HG03135 (cell line): ENCODE results near the gene SERPINH1.
"Not testable (repeated sequence)": the region's sequence is repeated elsewhere in the genome, so short reads cannot be mapped to it uniquely, and the experiment has no call there.

Source experiments
- ATAC-seq: cut with Tn5 transposase; IDR thresholded peaks from one replicate; pipeline ENCODE4 v1.9.1; 2021; ENCODE audit warnings: mild to moderate bottlenecking, moderate library complexity; ENCODE audit not compliant: unreplicated experiment

The SERPINH1 gene

DNA sequence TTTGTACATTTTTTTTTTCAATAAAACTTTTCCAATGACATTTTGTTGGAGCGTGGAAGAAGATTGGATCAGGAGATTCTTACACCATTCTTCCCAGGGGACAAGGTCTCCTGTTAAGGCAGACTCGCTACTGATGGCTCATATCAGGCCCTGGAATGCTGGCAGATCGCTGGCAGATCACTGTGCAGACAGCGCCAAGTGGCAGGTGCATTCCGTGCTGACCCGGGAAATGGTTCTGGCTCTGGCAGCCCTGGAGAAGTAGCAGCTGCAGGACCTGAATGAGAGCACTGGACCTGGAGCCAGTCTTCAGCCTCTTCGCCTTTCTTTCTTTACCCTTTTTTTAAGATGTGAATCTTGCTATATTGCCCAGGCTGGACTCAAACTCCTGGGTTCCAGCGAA is 10.7 kb downstream of the SERPINH1 start:
- no peak for ATAC-seq

DNA sequence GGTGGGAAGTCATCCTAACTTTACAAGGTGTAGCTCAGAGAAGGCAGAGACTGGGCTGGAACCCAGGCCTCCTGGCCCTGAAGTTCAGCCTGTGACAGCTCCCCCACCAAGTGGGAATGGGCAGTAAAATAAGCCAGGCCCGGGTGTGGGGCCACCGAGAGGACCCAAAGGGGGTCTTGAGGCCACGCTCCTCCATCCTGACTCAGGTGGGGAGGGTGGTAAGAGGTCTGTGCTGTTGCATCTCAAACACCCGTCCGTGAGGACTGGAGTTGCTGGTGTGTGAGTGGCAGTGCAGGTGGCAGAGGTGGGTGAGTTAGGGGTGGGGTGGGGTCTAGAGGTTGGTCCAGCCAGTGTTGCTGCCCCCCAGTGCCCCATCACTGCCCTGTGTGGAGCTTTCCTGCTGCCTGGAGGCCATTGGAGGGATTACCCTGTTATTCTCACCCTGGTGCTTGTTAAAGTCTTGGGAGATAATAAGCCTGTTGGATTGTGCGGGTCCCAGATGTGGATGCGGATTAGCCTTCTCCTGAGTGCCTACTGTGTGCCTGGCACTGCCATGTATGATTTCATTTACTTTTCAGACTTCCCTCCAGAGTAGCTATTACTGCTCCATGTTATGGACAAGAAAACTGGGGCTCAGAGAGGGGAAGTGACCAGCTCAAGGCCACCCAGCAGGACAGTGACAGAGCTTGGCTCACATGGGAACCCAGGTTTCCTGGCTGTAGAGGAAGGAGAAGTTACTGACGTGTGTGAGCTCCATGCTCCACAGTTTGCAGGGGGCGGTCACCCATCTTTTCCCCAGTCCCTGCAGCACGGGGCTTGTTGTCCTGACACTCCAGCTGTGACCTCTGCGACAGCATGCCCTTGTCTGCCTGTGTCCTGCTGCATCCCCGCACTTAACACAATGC is 12.9 kb downstream of the SERPINH1 start:
- ATAC-seq: no peak

DNA sequence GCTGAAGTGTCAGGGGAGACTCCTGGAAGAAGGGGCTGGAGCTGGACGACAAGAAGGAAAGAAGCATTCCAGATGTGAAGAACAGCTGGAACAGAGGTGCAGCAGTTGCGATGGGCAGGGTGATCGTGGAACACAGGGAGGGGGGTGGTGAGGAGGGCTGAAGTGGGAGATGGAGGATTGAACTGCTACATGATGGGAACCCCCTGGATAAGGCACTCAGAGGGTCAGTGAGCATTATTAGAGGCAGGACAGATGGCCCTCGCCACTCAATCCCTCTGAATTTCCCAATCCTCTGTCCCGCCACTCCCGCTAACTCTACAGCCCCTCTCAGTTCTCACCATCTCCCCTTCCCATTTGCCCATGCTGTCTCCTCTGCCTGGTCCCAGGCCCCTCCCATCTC is 14.0 kb downstream of the SERPINH1 start:
- no peak for ATAC-seq

DNA sequence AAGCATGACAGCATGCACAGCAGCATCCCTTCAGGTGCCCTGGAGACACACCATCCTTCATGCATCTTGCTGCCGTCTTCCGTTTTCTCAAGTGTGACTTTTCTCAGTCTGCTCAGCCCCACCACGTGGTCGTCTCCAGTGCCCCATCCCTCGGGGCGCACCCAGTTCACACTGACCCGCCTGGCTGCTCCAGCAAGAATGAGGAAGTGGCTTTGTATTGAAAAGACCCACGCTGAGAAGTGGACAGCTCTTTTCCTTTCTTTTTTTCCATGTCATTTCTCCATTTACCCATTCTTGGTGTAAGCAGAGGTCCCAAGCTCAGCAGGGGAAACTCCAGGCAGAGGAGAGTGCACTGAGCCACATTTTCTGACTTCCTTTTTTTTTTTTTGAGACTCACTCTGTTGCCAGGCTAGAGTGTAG is 14.5 kb downstream of the SERPINH1 start:
- no peak for ATAC-seq

DNA sequence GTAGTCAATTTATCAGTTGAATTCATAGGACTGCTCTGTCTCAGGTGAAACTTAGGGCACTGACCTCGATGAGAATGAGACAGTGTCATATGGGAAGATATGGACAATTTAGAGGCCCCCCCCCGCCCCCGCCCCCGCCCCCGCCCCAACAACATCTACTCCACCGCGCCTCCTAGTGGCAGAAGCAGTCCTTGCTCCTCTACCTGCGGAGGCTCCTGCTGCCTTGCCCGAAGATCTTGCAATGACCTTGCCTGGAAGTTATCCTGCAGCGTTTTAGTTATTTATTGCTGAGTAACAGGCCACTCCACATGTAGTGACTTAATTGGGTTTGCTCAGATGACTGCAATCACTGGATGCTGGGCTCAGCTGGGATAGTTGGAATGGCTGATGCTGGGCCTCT is 15.2 kb downstream of the SERPINH1 start:
- ATAC-seq: no peak

DNA sequence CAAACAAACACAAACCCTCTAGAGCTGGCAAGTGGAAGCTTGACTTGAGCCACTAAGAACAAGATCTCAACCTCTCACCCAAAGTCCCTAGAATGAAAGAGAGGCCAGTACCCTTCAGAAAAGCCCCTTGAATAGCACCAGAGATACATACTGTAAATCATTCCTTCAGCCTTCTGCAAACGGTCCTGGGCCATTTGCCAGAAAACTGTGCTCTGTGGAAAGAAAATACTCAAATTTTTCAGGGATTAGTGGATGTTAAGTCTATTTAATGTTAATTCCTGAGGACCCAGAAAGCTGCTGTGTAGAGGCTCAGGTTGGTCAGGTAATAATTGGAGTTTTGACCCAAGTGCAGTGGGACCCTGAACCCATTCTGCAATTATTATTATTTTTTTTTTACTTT is 16.9 kb downstream of the SERPINH1 start:
- no peak for ATAC-seq

DNA sequence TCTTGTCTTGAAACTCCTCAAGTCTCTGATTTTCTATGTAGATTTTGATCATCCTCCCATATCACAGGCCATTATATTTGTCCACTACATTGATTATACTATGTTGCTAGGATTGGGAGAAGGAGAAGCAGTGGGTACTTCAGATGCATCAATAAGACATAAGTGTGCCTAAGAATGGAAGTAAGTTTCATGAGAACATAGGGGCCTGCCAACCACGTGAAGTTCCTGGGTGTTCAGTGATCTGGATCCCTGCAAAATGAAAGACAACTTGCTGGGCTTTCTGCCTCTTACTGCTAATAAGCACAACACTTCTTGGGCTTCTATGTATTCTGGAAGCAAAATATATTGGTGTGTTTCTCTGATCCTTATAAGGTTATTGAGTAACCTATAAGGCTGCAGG is 17.8 kb downstream of the SERPINH1 start:
- no peak for ATAC-seq

DNA sequence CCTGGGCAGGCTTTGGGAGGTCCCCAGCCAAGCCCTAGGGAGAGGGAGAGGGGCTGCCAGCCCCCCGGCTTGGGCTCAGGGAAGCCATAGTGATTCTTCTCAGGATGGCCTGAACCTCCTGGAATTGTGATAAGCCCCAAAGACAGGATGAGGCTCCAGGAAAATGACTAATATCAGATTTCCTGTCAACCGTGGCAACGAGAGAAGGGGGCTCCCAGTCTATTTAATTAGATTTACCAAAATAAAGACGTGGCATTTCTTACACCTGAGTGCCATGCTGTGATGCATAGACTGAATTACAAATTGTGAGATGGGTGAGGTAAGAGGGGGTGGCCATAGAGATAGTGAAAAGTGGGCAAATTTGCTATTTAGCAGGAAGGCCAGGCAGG is 20.4 kb downstream of the SERPINH1 start:
- no peak for ATAC-seq

DNA sequence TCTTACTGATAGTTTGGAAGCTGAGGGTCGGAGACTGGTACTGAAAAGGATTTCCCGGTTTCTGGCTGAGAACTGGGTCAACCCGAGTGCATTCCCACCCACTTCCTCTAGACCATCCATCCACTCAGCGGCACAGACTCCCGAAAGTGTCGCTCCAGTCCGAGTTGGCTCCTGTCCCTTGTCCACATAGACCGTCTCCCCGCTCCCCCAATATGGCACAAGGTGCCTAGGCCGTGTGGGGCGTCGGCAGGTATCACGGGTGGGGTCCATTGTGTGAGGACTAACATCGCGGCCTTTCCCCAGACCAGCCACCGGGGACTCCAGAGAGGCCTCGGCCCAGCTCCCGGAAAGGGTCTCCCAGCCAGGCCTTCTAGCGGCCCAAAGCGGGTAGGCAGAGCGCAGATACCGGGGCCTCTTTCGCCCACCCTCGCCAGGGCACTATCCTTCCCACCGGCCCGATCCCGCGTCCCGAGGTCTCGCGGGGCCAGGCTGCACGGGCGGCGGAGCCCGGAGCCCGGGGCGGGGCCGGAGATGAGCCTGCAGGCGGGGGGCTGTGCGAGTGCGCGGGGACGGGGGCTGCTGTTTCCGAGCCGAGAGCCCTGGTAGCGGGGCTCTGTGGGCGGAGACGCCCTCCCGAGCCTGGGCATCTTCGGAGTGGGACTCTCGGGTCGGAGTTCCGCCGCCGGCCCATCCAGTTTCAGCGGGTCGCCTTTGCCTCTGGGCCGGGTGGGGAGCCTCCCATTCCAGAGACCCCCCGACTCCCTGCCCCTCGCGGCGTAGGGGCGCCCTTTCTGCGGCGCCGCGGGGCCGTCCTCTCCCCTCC is 21.1 kb downstream of the SERPINH1 start:
- no peak for ATAC-seq

DNA sequence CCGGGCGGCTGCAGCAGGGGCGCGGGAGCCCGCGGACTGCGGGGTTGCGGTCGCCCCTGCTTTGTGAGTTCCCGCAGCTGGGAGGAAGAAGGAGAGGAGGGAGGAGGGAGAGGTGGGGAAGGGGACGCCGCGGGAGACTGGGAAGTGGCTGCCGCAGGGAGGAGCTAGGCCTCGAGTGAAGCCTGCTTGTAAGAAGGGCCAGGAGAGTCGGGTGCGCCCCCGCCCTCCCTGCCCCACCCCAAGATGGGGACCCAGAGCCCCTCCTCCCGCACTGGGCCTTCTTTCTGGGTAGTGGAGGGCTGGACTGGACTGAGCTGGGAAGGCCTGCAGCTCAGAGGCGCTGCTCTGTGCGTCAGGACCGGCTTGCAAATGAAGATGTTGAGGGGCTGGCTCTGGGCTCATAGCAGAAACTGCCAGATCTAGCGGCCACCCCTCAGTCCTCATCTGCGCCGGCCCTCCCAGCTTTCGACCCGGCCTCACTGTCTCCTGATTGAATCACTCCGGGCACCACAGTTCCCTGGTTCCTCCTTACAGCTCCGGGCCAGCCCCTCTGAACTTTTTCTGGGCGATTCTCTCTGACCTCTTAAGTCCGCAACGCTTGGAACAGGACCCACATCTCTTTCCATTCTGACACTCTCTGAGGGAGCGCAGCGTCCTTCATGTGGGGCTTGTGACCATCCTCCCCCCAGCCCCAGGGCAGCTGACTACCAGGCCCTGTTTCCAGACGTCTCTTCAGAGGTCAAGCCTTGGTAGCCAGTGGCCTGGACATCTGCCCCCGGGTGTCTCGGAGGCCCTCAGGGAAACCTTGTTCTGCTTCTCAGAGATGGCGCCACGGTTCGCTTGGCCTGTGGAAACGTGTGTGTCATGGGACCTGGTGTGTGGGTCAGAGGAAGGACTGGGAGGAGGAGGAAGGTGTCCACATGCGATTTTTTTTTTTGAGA is 21.9 kb downstream of the SERPINH1 start:
- no peak for ATAC-seq

DNA sequence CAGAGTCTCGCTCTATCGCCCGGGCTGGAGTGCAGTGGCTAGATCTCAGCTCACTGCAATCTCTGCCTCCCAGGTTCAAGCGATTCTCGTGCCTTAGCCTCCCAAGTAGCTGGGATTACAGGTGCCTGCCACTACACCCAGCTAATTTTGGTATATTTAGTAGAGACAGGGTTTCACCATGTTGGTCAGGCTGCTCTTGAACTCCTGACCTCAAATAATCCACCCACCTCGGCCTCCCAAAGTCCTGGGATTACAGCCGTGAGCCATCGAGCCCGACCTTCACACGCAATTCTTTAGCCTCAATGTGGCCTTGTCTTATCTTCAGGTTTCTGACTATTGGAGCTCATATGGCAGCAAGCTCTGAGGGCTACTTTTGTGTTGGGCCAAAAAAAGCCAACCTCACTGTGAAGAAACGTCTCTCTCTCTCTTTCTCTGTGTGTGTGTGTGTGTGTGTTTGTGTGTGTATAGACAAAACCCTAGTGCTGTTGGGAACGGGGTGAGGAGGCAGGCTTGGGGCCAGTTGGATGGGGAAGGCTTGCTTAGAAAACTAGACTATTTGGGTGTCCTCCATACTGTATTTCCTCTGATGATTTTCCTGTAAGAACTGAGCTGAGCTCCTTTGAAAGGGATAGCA is 22.7 kb downstream of the SERPINH1 start:
- not testable (repeated sequence) for ATAC-seq

DNA sequence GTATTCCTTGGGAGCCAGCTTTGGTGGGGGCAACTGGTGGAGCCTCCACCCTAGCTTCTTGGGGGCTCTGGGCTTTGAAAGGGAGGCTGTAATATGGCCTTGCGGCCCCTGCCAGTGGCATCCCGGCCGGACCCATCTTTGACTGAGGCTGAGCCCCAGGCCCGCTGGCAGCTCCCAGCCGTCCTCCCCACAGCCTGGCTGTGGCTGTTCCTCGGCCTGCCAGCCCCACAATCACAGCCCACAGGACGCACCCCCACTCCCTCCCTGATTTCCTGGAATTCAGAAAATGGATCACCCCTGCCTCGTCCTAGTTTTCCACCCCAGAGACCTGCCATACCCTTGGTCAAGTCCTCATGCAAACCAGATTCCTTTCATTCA is 23.2 kb downstream of the SERPINH1 start:
- no peak for ATAC-seq

DNA sequence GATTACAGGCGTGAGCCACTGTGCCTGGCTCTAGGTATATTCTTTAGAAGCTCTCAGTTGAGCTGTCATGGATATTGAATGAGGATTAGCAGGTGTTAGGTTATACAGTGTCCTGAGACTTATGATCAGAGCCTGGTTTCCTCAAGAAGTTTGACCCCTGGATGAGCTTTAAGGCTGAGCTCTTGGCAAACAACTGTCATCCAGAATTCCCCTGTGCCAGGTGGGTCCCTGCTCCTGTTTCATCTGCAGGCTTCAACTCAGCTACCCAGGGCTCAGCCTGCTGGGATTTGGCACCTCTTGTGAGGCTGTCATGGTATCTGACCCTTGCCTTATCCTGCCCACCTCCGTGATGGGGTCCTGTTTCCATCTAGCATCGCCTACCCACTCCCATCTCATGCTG is 24.3 kb downstream of the SERPINH1 start:
- ATAC-seq: no peak

DNA sequence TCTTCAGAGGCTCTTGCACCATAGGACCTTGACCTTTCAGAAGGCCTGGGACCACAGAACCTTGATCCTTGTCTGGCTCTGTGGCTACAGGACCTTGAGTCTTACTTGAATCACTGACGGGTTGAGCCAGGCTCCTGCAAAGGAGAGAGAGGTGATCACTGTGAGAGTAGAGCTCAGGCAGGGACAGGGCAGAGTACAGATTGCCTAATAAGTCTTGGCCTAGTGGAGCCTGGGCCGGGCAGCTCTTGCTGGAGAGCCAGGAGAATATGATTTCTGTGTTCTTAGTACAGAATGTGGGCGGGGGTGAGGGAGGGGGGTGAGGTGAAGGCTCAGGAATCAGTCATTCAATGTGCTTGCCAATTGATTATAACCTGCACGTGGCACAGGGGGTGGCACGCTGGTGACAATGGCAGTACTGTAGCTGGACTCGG is 26.0 kb downstream of the SERPINH1 start:
- ATAC-seq: no peak

DNA sequence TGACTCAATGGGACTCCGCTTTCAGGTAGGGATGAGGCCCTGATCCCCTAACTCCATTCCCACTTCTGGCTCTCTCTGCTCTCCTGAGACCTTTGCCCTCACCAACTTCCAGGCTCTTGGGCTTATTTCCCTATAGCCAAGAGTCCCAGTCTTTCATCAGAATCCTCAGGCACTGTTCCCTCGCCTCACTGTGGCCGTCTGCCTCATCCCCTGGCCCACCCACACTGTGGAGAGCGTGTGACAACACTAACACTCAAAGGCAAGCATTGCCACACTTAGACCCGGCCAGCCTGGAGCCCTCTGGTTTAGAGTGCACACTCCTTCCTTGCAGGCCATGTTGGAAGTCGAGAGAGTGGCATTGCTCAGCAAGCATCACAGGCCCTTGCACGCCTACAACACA is 27.0 kb downstream of the SERPINH1 start:
- no peak for ATAC-seq

DNA sequence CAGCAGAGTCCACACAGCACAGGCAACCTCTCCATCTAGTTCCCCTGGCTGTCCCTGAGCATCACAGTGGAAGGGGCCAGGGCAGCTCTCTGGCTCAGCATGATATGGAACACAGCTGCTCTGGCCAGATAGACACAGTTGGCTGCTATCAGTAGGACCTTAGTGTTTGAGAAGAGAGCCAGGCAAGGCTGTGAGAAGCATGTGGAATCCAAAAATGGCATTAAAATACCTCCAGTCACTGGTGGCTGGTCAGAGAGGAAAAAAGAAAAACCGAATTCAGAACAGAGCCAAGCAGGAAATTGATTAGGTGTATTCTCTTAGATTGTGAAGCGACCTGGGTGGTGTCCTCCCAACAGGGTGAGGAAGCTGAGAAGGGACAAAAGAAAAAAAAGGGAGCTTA is 27.9 kb downstream of the SERPINH1 start:
- no peak for ATAC-seq

DNA sequence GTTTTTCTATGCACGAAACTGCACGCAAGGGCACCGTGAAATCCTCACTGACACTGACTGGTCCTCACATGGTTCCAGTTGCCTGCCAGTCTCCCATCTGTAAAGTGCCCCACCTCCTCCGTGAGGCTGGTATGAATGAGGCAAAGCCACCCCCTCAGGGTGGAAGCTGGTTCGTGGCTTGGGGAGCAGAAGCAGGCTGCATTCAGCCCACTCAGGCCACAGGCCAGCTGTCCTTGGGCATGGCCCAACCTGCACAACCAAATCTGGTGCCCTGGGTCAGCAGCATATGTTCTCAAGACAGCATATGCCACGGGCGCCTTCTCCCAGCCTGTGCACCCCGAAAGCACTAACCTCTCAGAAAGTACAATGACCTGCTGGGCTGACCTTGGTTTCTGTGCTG is 29.3 kb downstream of the SERPINH1 start:
- ATAC-seq: no peak

DNA sequence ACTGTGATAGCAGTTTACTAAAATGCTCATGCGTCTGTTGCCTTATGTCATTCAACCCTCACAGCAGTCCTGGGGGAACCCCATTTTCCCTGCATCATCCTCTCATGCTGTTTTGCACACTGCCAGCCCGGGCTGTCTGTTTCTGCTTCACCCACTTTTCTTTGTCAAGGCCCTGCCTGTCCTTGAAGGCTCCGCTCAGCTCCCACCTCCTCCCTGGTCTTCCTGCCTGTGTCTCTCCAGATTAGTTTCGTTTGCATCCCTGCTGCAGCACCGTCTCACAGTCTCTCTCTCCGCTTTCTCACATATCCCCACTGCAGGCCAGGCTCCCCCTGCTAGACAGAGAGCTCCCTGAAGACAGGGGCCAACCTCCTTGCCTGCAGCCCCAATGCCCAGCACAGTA is 29.9 kb downstream of the SERPINH1 start:
- ATAC-seq: no peak

DNA sequence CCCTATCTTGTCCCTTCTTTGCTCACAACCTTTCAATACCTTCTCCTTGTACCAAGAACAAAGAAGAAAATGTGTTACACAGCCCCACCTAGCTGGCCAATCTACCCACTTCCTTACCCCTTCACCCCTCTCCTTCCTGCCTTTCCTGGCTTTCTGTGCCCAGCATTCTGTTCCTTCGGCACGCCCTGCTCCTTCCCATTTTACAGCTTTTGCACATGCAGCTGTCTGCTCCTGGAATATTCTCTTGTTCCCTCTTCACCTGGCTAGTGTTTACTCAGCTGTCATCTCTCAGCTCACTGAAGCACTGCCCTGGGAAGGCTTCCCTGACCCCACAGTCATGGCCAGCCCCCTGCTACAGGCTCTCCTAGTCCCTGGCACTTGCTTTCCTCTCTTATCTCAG is 30.7 kb downstream of the SERPINH1 start:
- no peak for ATAC-seq

DNA sequence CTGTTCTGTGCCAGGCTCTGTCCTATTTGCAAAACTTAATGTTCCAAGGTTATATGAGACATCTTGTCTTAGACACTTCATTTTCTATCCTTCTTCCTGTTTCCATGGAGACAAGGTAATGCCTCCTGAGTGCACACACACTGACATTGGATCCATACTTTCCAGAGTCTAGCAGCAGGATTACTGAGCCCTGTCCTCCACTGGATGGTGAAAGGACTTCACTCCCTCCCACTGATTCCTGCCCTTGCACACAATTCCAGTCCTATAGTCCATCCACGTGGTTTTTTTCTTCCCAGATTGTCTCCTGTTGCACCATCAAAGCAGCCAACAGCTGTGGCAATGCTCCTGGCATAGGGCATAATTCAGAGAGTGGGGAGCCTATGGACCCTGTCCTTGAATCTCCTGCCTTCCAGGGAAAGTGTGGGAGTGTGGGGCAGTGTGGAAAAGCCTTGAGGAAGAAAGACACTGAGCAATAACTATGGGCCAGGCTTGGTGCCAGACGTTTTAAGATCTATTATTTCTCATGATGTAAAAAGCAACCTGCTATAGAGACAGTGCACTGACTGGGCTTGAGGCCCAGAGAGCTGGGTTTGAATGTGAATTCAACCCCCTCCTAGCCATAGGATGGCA is 31.3 kb downstream of the SERPINH1 start:
- no peak for ATAC-seq
